ENCODE results near the gene GGCX.

GRCh38 chr2:85577063-85577385 lies 15.7 kb upstream of the GGCX start:
- no peak for TF ChIP-seq POLR2A (IDR thresholded peaks at IDR 0.05)
- TF ChIP-seq CTCF (IDR thresholded peaks at IDR 0.05), result no peak
- no peak for TF ChIP-seq POLR2AphosphoS5 (IDR thresholded peaks at IDR 0.05)
